Mesendoderm (in vitro differentiated cells): ENCODE results near the gene RNFT2.
A peak's percentile ranks its signal among the peaks of the same experiment; 100 is the strongest.
"Not testable (repeated sequence)": the region's sequence is repeated elsewhere in the genome, so short reads cannot be mapped to it uniquely, and the experiment has no call there.

Experiments
- DNase-seq: peaks from one replicate; pipeline ENCODE4 v3.0.0; 2013
- H2AK5ac ChIP-seq: 2 replicates; pipeline ENCODE4 v1.6.1; 2013; ENCODE audit warnings: low read length, inconsistent platforms
- H2BK120ac ChIP-seq: 2 replicates; pipeline ENCODE4 v1.6.1; 2013; ENCODE audit warnings: low read depth, mild to moderate bottlenecking, low read length, moderate library complexity, mixed read lengths
- H2BK15ac ChIP-seq: replicated peaks from 2 replicates; pipeline ENCODE4 v1.6.1; 2013; ENCODE audit warnings: low read depth, mild to moderate bottlenecking, moderate library complexity
- H2BK5ac ChIP-seq: 2 replicates; pipeline ENCODE4 v1.6.1; 2013; ENCODE audit warnings: low read length, inconsistent platforms
- H3K18ac ChIP-seq: 2 replicates; pipeline ENCODE4 v1.6.1; 2013; ENCODE audit warnings: mild to moderate bottlenecking, low read length, mixed read lengths
- H3K23ac ChIP-seq: one replicate; pipeline ENCODE4 v1.6.1; 2013; ENCODE audit warnings: low read length
- H3K27ac ChIP-seq: 2 replicates; pipeline ENCODE4 v1.5.1; 2013; ENCODE audit warnings: low read depth, mild to moderate bottlenecking, inconsistent platforms, low read length, moderate library complexity
- H3K27me3 ChIP-seq: 2 replicates; pipeline ENCODE4 v1.6.1; 2013; ENCODE audit warnings: low read length, control low read depth, mild to moderate bottlenecking, inconsistent platforms; ENCODE audit not compliant: insufficient read depth, poor library complexity
- H3K36me3 ChIP-seq: 2 replicates; pipeline ENCODE4 v1.6.1; 2013; ENCODE audit warnings: low read length, inconsistent platforms; ENCODE audit not compliant: control insufficient read depth, insufficient read depth
- H3K4ac ChIP-seq: one replicate; pipeline ENCODE4 v1.6.1; 2013; ENCODE audit warnings: low read depth, mild to moderate bottlenecking, low read length, moderate library complexity
- H3K4me1 ChIP-seq: 2 replicates; pipeline ENCODE4 v1.6.1; 2013; ENCODE audit warnings: low read depth, low read length, inconsistent platforms; ENCODE audit not compliant: control insufficient read depth
- H3K4me2 ChIP-seq: 2 replicates; pipeline ENCODE4 v1.6.1; 2013; ENCODE audit warnings: low read length
- H3K4me3 ChIP-seq: 2 replicates; pipeline ENCODE4 v1.5.1; 2013; ENCODE audit warnings: mild to moderate bottlenecking, low read length
- H3K56ac ChIP-seq: one replicate; pipeline ENCODE4 v1.6.1; 2013; ENCODE audit warnings: low read length
- H3K79me1 ChIP-seq: 2 replicates; pipeline ENCODE4 v1.6.1; 2013; ENCODE audit warnings: low read length, inconsistent platforms
- H3K79me2 ChIP-seq: 2 replicates; pipeline ENCODE4 v1.6.1; 2013; ENCODE audit warnings: mild to moderate bottlenecking, low read length; ENCODE audit not compliant: control insufficient read depth, insufficient read depth
- H3K9ac ChIP-seq: 2 replicates; pipeline ENCODE4 v1.6.1; 2013; ENCODE audit warnings: low read length, inconsistent platforms
- H4K5ac ChIP-seq: one replicate; pipeline ENCODE4 v1.6.1; 2013; ENCODE audit warnings: low read length
- H4K8ac ChIP-seq: one replicate; pipeline ENCODE4 v1.6.1; 2013; ENCODE audit warnings: low read depth, mild to moderate bottlenecking, control low read depth, low read length, moderate library complexity
- WGBS: extraction: QIAGEN DNeasy Blood & Tissue Kit; methylation state at CpG from one replicate; pipeline ENCODE4 v1.1.7; 2013; ENCODE audit warnings: low lambda C conversion rate, missing lambda C conversion rate; ENCODE audit not compliant: insufficient coverage; ENCODE audit errors: extremely low coverage; 5-methylcytosine and 5-hydroxymethylcytosine counted together

RNFT2 gene

DNA sequence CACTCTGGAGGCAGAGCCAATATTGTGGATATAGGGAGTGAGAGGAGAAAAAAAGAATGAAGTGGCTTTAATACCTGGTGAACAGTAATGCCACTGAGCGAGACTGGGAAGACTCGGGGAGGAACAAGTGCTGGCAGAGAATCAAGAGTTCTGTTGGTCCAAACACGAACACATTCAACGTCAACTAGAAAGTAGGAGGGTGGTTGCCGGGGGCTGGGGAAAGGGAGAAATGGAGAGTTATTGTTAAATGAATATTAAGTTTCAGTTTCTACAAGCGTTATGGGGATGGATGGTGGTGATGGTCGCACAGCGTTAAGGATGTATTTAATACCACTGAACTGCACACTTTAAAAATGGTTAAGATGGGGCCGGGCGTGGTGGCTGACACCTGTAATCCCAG lies 3.0 kb upstream of the RNFT2 start:
- no peak overlapping the region for H3K4me2 ChIP-seq
- no peak overlapping the region for H3K4me3 ChIP-seq
- H3K4ac ChIP-seq, result no peak overlapping the region
- peaks cover 4% of the 10 kb centered on the region for H3K4me1 ChIP-seq
- H3K18ac ChIP-seq, result no peak overlapping the region
- H3K36me3 ChIP-seq, result peaks cover 4% of the 10 kb centered on the region
- no peaks in the 10 kb centered on the region for H3K27me3 ChIP-seq
- no peak overlapping the region for H3K9ac ChIP-seq
- no peak overlapping the region for H3K23ac ChIP-seq
- no peak overlapping the region for H2BK15ac ChIP-seq
- H2AK5ac ChIP-seq, result no peak overlapping the region
- no peak overlapping the region for H4K8ac ChIP-seq
- no CpG with 5 or more reads among the region's 10 CpGs for WGBS
- no peak overlapping the region for H2BK120ac ChIP-seq
- H3K79me2 ChIP-seq, result peaks cover 23% of the 10 kb centered on the region
- no peak overlapping the region for H4K5ac ChIP-seq
- H3K56ac ChIP-seq, result no peak overlapping the region
- no peak overlapping the region for H2BK5ac ChIP-seq
- no peak for DNase-seq
- H3K79me1 ChIP-seq, result peaks cover 19% of the 10 kb centered on the region
- H3K27ac ChIP-seq, result no peak overlapping the region

- Histone ChIP-seq H2AK5ac (no peak overlapping the region), H3K4ac (no peak overlapping the region), H3K56ac (no peak overlapping the region), H3K23ac (no peak overlapping the region), H4K5ac (no peak overlapping the region), H4K8ac (no peak overlapping the region), H3K9ac (no peak overlapping the region), H3K4me3 (no peak overlapping the region), H3K36me3 (peaks cover 6% of the 10 kb centered on the region), H3K4me2 (no peak overlapping the region), H3K4me1 (peaks cover 4% of the 10 kb centered on the region), H2BK120ac (no peak overlapping the region), H3K18ac (no peak overlapping the region), H2BK15ac (no peak overlapping the region), H3K79me1 (peaks cover 19% of the 10 kb centered on the region), H3K27me3 (no peaks in the 10 kb centered on the region), H3K27ac (no peak overlapping the region), H2BK5ac (no peak overlapping the region), H3K79me2 (peaks cover 23% of the 10 kb centered on the region)
- peak; percentile 67 for DNase-seq
- WGBS, result no CpG with 5 or more reads among the region's 9 CpGs
Observed at GRCh38 chr12:116735951-116736599, 2.0 kb upstream of the RNFT2 start.

DNA sequence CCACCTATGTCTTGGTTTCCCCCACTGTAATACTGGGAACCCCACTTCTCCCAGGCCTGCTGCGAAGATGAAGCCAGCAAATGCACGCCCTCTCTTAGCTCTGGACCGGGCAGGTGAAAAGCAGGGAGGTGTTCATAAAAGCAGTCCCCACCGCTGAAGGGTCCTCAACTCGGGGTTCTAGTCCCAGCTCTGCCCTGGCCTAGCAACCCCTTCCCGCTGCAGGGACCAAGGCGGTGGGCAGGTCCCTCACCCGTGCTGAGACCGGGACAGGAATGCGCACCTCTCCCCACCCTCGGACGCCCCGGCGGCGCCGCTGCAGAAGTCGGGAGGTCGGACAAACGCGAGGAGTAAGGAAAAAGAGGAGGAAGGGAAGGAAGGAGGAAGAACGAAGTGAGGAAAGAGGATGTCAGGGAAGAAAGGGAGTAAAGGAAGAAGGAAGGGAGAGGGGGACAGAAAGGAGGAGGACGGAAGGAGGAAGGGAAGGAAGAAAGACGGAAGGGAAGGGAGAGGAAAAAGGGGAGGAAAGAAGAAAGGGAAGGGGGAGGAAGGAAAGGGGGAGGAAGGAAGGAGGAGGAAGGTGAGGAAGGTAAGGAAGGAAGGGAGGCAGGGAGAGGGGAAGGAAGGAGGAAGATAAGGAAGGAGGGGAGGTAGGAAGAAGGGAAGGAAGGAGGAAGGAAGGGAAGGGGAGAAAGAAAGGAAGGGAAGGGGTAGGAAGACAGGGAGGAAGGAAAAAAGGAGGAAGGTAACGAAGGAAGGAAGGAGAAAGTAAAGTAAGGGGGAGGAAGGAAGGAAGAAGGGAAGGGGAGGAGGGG lies 947 bp upstream of the RNFT2 start:
- peak; percentile 40 for DNase-seq
- Histone ChIP-seq H3K79me2 (peaks cover 19% of the 10 kb centered on the region), H3K79me1 (peaks cover 17% of the 10 kb centered on the region), H3K23ac (no peak overlapping the region), H3K27ac (no peak overlapping the region), H2AK5ac (no peak overlapping the region), H2BK120ac (no peak overlapping the region), H3K4me2 (peak overlapping the region; percentile 71), H3K4me1 (peaks cover 4% of the 10 kb centered on the region), H4K5ac (no peak overlapping the region), H2BK5ac (no peak overlapping the region), H4K8ac (no peak overlapping the region), H3K4me3 (peak overlapping the region; percentile 79), H3K4ac (no peak overlapping the region), H3K27me3 (no peaks in the 10 kb centered on the region), H3K36me3 (peaks cover 6% of the 10 kb centered on the region), H3K56ac (peak overlapping the region; percentile 78), H3K9ac (peak overlapping the region; percentile 75), H3K18ac (no peak overlapping the region), H2BK15ac (no peak overlapping the region)
- no CpG with 5 or more reads among the region's 24 CpGs for WGBS

GRCh38 chr12:116739381-116739887 lies 1.3 kb downstream of the RNFT2 start:
- H3K18ac ChIP-seq, result no peak overlapping the region
- no peak overlapping the region for H2BK120ac ChIP-seq
- H3K79me1 ChIP-seq, result peaks cover 11% of the 10 kb centered on the region
- no peak overlapping the region for H4K5ac ChIP-seq
- H3K9ac ChIP-seq, result no peak overlapping the region
- H2BK5ac ChIP-seq, result no peak overlapping the region
- H2AK5ac ChIP-seq, result no peak overlapping the region
- no CpG with 5 or more reads among the region's 7 CpGs for WGBS
- no peak overlapping the region for H3K4me2 ChIP-seq
- H3K4ac ChIP-seq, result no peak overlapping the region
- no peak overlapping the region for H3K27ac ChIP-seq
- no peak overlapping the region for H3K4me3 ChIP-seq
- peaks cover 4% of the 10 kb centered on the region for H3K4me1 ChIP-seq
- H3K23ac ChIP-seq, result no peak overlapping the region
- H3K36me3 ChIP-seq, result peaks cover 2% of the 10 kb centered on the region
- H3K79me2 ChIP-seq, result peaks cover 17% of the 10 kb centered on the region
- H4K8ac ChIP-seq, result no peak overlapping the region
- no peak overlapping the region for H2BK15ac ChIP-seq
- H3K27me3 ChIP-seq, result no peaks in the 10 kb centered on the region
- no peak overlapping the region for H3K56ac ChIP-seq
- no peak for DNase-seq

DNA sequence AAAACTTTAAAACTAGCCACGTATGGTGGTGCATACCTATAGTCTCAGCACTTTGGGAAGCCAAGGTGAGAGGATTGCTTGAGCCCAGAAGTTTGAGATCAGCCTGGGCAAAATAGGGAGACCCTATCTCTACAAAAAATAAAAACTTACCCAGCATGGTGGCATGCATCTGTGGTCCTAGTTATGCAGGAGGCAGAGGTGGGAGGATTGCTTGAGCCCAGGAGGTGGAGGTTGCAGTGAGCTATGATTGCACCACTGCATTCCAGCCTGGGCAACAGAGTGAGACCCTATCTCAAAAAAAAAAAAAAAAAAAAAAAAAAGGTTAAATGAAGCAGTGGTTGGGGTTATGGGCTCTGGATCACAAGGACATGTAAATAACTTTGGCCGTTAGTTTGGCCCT lies 4.7 kb downstream of the RNFT2 start:
- not testable (repeated sequence) for H3K9ac ChIP-seq, H3K79me1 ChIP-seq, H3K27me3 ChIP-seq, H3K4ac ChIP-seq, H4K8ac ChIP-seq, DNase-seq, H3K4me1 ChIP-seq, H3K27ac ChIP-seq, H3K18ac ChIP-seq, H3K4me3 ChIP-seq, H3K79me2 ChIP-seq, H2BK120ac ChIP-seq, H4K5ac ChIP-seq, H3K36me3 ChIP-seq, H2AK5ac ChIP-seq, H3K23ac ChIP-seq, H2BK5ac ChIP-seq, H3K4me2 ChIP-seq, H2BK15ac ChIP-seq, H3K56ac ChIP-seq
- no CpG with 5 or more reads among the region's 2 CpGs for WGBS
